T-helper 1 cell treated with Interleukin-12 subunit alpha and Interleukin-12 subunit beta and Interleukin-4 antibody, amounts not matched to agents 30 ng/mL and 1 ng/mL, for 36 hours (primary cell): ENCODE data around the gene PHLDA1. TPM values are rescaled to one million over a fixed set of nuclear protein-coding genes. Genes with fewer than 3 reads are reported as not detected.

Source experiments
- total RNA-seq: library from RNA; stranded (reverse); gene quantifications from 2 replicates; pipeline ENCODE4 v1.2.3, GENCODE V29; 2022

The PHLDA1 gene
- total RNA-seq, 1 donor from 2014 or later: 50.9 TPM

Other genes starting within 250 kb of the PHLDA1 start
- gene NAP1L1, start 52.9 kb upstream of the PHLDA1 start, total RNA-seq: 440 and 471 TPM in 2 replicates